Caco-2 (cell line): Measurements from ENCODE around the gene GANAB. TPM values are rescaled to one million over a fixed set of nuclear protein-coding genes. Genes with fewer than 3 reads are reported as not detected.
"Not testable (repeated sequence)": the region's sequence is repeated elsewhere in the genome, so short reads cannot be mapped to it uniquely, and the experiment has no call there.

Experiments used
- BruUV-seq: library from RNA; stranded (reverse); fragments of 400-500 nt; replicated peaks from 2 replicates; lab custom pipeline; 2021; lab: Mats Ljungman, UMichigan
- CTCF ChIA-PET: fragments of 300-600 bp; sonication (Branson Sonifier 250); formaldehyde crosslinking; loops from one replicate; lab custom pipeline; 2022; ENCODE audit warnings: antibody characterized with exemption; lab: Charles Lee
- POLR2A ChIA-PET: fragments of 300-600 bp; sonication (Branson Sonifier 250); formaldehyde crosslinking; loops from one replicate; lab custom pipeline; 2022; ENCODE audit warnings: antibody characterized with exemption; lab: Charles Lee
- DNase-seq, 2 experiments: peaks; one replicate each; pipeline versions ENCODE4 v3.0.0 to v3.0.0-alpha.2; 2020 to 2022
- H3K27me3 ChIP-seq: replicated peaks from 2 replicates; pipeline ENCODE4 v1.6.0; 2011; ENCODE audit warnings: low read length; ENCODE audit not compliant: control insufficient read depth, insufficient read depth
- H3K36me3 ChIP-seq: 2 replicates; pipeline ENCODE4 v1.5.1; 2011; ENCODE audit warnings: low read length; ENCODE audit not compliant: control insufficient read depth, insufficient read depth
- H3K4me1 ChIP-seq: fragments of 250-450 bp; sonication (Bioruptor Pico); 2 replicates; pipeline ENCODE4 v1.5.1; 2020; ENCODE audit warnings: mild to moderate bottlenecking
- H3K4me3 ChIP-seq: 2 replicates; pipeline ENCODE4 v1.5.1; 2011; ENCODE audit warnings: low read depth, mild to moderate bottlenecking, control low read depth, low read length
- H3K9me3 ChIP-seq: fragments of 250-450 bp; sonication (Bioruptor Pico); 2 replicates; pipeline ENCODE4 v1.5.1; 2020; ENCODE audit warnings: mild to moderate bottlenecking, moderate library complexity
- H3K27ac Mint-ChIP-seq: one replicate; pipeline ENCODE4 v1.8.0; 2022; ENCODE audit warnings: mixed read lengths; ENCODE audit not compliant: unreplicated experiment
- H3K27me3 Mint-ChIP-seq: one replicate; pipeline ENCODE4 v1.8.0; 2022; ENCODE audit warnings: mixed read lengths; ENCODE audit not compliant: insufficient read depth, unreplicated experiment
- H3K36me3 Mint-ChIP-seq: one replicate; pipeline ENCODE4 v1.8.0; 2022; ENCODE audit warnings: mild to moderate bottlenecking, mixed read lengths; ENCODE audit not compliant: insufficient read depth, unreplicated experiment
- H3K4me1 Mint-ChIP-seq: one replicate; pipeline ENCODE4 v1.8.0; 2022; ENCODE audit warnings: low read depth, mixed read lengths; ENCODE audit not compliant: unreplicated experiment
- H3K4me3 Mint-ChIP-seq: one replicate; pipeline ENCODE4 v1.8.0; 2022; ENCODE audit warnings: mild to moderate bottlenecking, moderate library complexity, mixed read lengths; ENCODE audit not compliant: unreplicated experiment
- H3K9me3 Mint-ChIP-seq: one replicate; pipeline ENCODE4 v1.8.0; 2022; ENCODE audit warnings: mixed read lengths; ENCODE audit not compliant: unreplicated experiment
- CTCF ChIP-seq, 2 experiments: fragments of 200-600 bp in 1 of 2; IDR thresholded peaks; 1 replicate in 1 of 2; 2 replicates in 1 of 2; pipeline versions ENCODE4 v1.5.1 to v1.8.0; 2011 to 2022; ENCODE audit warnings: antibody characterized with exemption in 1 of 2, control low read depth in 1 of 2, inconsistent platforms in 1 of 2, low read depth in 1 of 2, low read length in 1 of 2, mild to moderate bottlenecking in 1 of 2, moderate library complexity in 1 of 2; ENCODE audit not compliant: insufficient read depth in 1 of 2, severe bottlenecking in 1 of 2, unreplicated experiment in 1 of 2
- intact Hi-C: fragments of 100-400 bp; cut with micrococcal nuclease; formaldehyde crosslinking; loops from one replicate; pipeline ENCODE4 v1.10.0; 2022; ENCODE audit not compliant: unreplicated experiment
- total RNA-seq: library from RNA; stranded (reverse); gene quantifications from 2 replicates; pipeline ENCODE4 v1.2.3, GENCODE V29; 2022

Gene GANAB
- total RNA-seq, 1 experiment from 2014 or later, result 442 TPM

- Mint-ChIP-seq H3K4me1 (peaks cover 15% of the 10 kb centered on the region), H3K27me3 (no peaks in the 10 kb centered on the region), H3K9me3 (no peaks in the 10 kb centered on the region), H3K36me3 (peaks cover 49% of the 10 kb centered on the region), H3K27ac (no peak overlapping the region), H3K4me3 (peak overlapping the region; percentile 81)
- intact Hi-C loops, result loop anchor here (10.0 kb wide), 1 partner anchor 282 kb away; no protein-coding TSS in a partner anchor
- Histone ChIP-seq H3K9me3 (no peaks in the 10 kb centered on the region), H3K4me3 (no peak overlapping the region), H3K4me1 (peaks cover 9% of the 10 kb centered on the region), H3K27me3 (no peaks in the 10 kb centered on the region), H3K36me3 (no peaks in the 10 kb centered on the region; the same call in 1 of the 2 replicates)
- ChIA-PET CTCF (interaction anchor here (1.9 kb wide), 1 partner anchor 110 kb away, joined by 7 read pairs; no protein-coding TSS in a partner anchor), POLR2A (interaction anchor here (0.5 to 1.0 kb wide), 3 partner anchors 12 to 214 kb away, joined by 4 to 11 read pairs (median 10); partner anchors contain the start of genes C11orf98, CSKMT and TTC9C)
- DNase-seq, result no peak
- TF ChIP-seq CTCF (IDR thresholded peaks at IDR 0.05; ENCODE audit: insufficient read depth in 1 of 2, low read depth in 1 of 2, low read length in 1 of 2, severe bottlenecking in 1 of 2, unreplicated experiment in 1 of 2), result no peak
- no TSS peak for BruUV-seq
These were observed 30.3 kb upstream of the GANAB start for GRCh38 chr11:62676698-62677097.

- DNase-seq, H3K27me3 ChIP-seq, H3K4me3 Mint-ChIP-seq, BruUV-seq, H3K36me3 ChIP-seq, H3K9me3 ChIP-seq, H3K27ac Mint-ChIP-seq, H3K4me3 ChIP-seq, CTCF ChIA-PET, H3K27me3 Mint-ChIP-seq, H3K9me3 Mint-ChIP-seq: not testable (repeated sequence)
- Mint-ChIP-seq H3K36me3 (peaks cover 62% of the 10 kb centered on the region), H3K4me1 (peaks cover 24% of the 10 kb centered on the region)
- H3K4me1 ChIP-seq, result peaks cover 14% of the 10 kb centered on the region
- intact Hi-C loops, result loop anchor here (10.0 kb wide), 1 partner anchor 281 kb away; no protein-coding TSS in a partner anchor
- POLR2A ChIA-PET, result interaction anchor here (0.6 to 1.4 kb wide), 2 partner anchors 10 to 54 kb away, joined by 4 to 7 read pairs; partner anchors contain the start of genes C11orf98 and CSKMT
These were observed 29.0 kb upstream of the GANAB start for GRCh38 chr11:62675415-62675814.

GRCh38 chr11:62673196-62673525, 26.7 kb upstream of the GANAB start:
- TF ChIP-seq CTCF (IDR thresholded peaks at IDR 0.05; ENCODE audit: insufficient read depth in 1 of 2, low read depth in 1 of 2, low read length in 1 of 2, severe bottlenecking in 1 of 2, unreplicated experiment in 1 of 2), result no peak
- CTCF ChIA-PET, result interaction anchor here (0.6 to 0.7 kb wide), 2 partner anchors 35 to 63 kb away, joined by 3 to 4 read pairs; no protein-coding TSS in a partner anchor
- no peaks in the 10 kb centered on the region for H3K9me3 Mint-ChIP-seq
- intact Hi-C loops, result loop anchor here (10.0 kb wide), 1 partner anchor 278 kb away; no protein-coding TSS in a partner anchor
- BruUV-seq, result no TSS peak
- H3K27ac Mint-ChIP-seq, result no peak overlapping the region
- POLR2A ChIA-PET, result interaction anchor here (0.7 to 2.3 kb wide), 4 partner anchors 8 to 99 kb away, joined by 3 to 23 read pairs (median 4); partner anchors contain the start of genes C11orf98, EEF1G, HNRNPUL2 and TTC9C
- no peaks in the 10 kb centered on the region for H3K9me3 ChIP-seq
- no peaks in the 10 kb centered on the region for H3K27me3 Mint-ChIP-seq
- no peaks in the 10 kb centered on the region; the same call in 1 of the 2 replicates for H3K36me3 ChIP-seq
- H3K4me1 ChIP-seq, result peaks cover 25% of the 10 kb centered on the region
- peaks cover 28% of the 10 kb centered on the region for H3K4me1 Mint-ChIP-seq
- no peak for DNase-seq
- peak overlapping the region; percentile 98 for H3K4me3 Mint-ChIP-seq
- no peak overlapping the region for H3K4me3 ChIP-seq
- H3K27me3 ChIP-seq, result no peaks in the 10 kb centered on the region
- peaks cover 66% of the 10 kb centered on the region for H3K36me3 Mint-ChIP-seq
